Activated T-cell treated with anti-CD3 and anti-CD28 coated beads, Interleukin-2, amount 50 U/mL, for 4 hours (primary cell): ENCODE results near the gene HIC2. TPM values are rescaled to one million over a fixed set of nuclear protein-coding genes. Genes with fewer than 3 reads are reported as not detected.
"Not testable (repeated sequence)": the region's sequence is repeated elsewhere in the genome, so short reads cannot be mapped to it uniquely, and the experiment has no call there.

Experiments
- ATAC-seq, 2 donors: fragments of 200-7000 bp; cut with Tn5 transposase; one replicate each; pipeline ENCODE4 v1.10.0; 2021
- DNase-seq: peaks from one replicate; pipeline ENCODE4 v3.0.0-alpha.2; 2020
- H3K27me3 Mint-ChIP-seq: one replicate; pipeline ENCODE4 v1.8.0; 2021; ENCODE audit warnings: low read depth, mixed read lengths
- H3K36me3 Mint-ChIP-seq: one replicate; pipeline ENCODE4 v1.8.0; 2022; ENCODE audit warnings: mixed read lengths; ENCODE audit not compliant: insufficient read depth
- H3K4me1 Mint-ChIP-seq: one replicate; pipeline ENCODE4 v1.8.0; 2021; ENCODE audit warnings: low read depth, mixed read lengths
- H3K4me3 Mint-ChIP-seq: one replicate; pipeline ENCODE4 v1.8.0; 2021; ENCODE audit warnings: mild to moderate bottlenecking, moderate library complexity, mixed read lengths
- H3K9me3 Mint-ChIP-seq: one replicate; pipeline ENCODE4 v1.8.0; 2021; ENCODE audit warnings: mixed read lengths
- total RNA-seq, 3 donors: library from RNA; stranded (reverse); gene quantifications; one replicate each; pipeline ENCODE4 v1.2.1, GENCODE V29; 2021

HIC2 gene
- total RNA-seq, 3 donors from 2014 or later, result 8.1 to 8.8 (median 8.2) TPM

DNA sequence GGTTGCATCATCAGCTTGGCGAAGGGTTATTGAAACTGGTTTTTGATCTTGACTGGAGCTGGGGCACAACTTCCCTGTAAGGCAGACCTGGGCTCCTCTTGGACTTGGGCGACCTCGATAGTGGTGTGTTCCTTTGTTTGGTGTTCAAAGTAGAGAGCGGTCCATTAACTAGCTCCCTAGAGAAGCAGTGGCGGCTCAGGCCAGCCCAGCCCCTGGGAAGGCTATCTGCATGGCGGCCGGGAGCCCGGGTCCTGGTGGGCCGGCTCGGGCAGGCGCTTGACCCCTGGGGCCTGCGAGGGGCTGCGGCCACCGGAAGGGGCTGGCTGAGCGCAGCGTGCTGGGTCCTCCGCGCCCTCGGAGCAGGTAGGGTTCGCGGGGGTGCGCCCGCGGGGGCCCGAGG, 796 bp upstream of the HIC2 start:
- H3K36me3 Mint-ChIP-seq, H3K27me3 Mint-ChIP-seq, H3K4me3 Mint-ChIP-seq, H3K9me3 Mint-ChIP-seq, H3K4me1 Mint-ChIP-seq, DNase-seq, ATAC-seq: not testable (repeated sequence)

DNA sequence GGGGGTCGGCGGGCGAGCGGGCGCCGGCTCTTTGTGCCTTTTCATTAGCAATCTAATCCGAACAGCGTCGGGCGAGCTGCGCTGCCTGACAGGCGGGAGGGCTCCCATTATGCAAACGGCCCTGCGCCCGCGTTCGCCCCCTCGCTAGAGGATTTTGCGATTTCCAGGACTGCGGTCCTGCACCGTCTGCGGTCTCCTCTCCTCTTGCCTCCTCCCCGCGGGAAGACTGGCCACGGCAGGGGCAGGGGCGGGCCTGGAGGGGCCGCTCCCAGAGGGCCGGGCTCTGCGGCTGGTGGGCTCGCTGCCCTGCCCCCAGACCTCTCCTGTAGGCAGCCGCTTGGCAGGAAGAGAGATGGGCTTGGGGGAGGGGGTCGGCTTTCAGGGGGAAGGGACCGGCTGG, 682 bp downstream of the HIC2 start:
- H3K4me1 Mint-ChIP-seq, H3K4me3 Mint-ChIP-seq, H3K36me3 Mint-ChIP-seq, H3K9me3 Mint-ChIP-seq, H3K27me3 Mint-ChIP-seq: not testable (repeated sequence)
- ATAC-seq, result peak; percentile 33 to 35
- peak; percentile 4 for DNase-seq

DNA sequence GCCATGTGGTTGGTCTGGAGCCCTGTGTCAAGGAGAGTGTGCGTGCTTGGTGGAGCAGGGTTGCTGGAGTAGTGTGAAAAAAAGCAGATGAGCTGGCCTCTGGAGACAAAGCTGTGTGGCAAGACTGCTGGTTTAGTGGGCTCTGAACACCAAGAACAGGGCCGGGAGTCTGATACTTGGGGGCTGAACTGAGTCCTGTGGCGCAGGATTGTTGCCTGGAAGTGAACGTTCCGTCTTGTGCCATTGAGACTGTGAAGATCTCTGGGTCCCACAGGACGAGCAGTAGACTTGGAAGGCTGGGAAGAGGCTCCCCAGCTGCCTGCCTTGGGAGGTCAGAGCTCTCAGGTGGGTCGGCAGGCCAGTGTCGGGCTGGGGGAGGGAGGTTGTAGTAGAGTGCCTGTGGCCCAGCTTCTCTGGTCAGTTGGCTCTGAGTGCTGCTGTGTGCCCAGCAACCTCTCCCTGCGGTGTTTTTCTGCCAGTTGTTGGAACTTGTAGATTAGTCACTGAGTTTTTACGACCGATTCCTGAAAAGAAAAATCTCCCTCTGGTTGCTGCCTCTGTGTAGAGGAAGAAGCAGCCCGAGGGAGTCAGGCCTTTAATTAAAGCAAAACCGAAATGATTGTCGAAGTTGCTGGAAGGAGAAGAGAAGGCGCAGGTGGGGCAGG, 1.9 kb downstream of the HIC2 start:
- H3K4me1 Mint-ChIP-seq, H3K27me3 Mint-ChIP-seq, H3K4me3 Mint-ChIP-seq, ATAC-seq, H3K9me3 Mint-ChIP-seq, H3K36me3 Mint-ChIP-seq, DNase-seq: not testable (repeated sequence)

DNA sequence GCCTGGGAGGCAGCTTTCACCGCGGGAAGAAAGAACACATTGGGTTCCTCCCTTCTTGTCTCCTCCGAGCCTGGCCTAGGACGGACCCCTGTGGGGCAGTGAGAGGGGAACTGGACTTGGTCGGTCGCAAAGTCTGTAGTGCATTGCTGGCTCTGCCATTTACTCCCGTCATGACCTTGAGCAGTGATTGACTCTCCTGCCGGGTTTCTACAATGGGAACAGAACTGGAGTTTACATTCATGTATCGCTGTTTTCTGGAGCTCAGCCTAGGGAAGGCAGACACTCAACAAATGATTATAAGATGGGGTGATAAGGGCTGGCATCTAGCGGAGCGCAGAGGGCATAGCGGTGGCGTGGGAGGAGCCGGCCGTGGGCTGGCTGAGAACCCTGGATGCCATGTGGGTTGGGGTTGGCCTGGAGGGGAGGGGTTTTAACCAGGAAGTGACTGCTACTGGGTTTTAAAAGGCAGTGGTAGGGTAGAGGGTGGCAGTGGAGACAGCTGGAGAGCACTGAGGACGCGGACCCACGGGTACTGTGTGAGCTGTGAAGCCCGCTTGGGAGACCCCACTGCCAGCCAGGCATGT, 3.1 kb downstream of the HIC2 start:
- ATAC-seq, result peak; percentile 42 to 51
- not testable (repeated sequence) for H3K4me3 Mint-ChIP-seq, H3K4me1 Mint-ChIP-seq, H3K27me3 Mint-ChIP-seq, H3K36me3 Mint-ChIP-seq, H3K9me3 Mint-ChIP-seq, DNase-seq

DNA sequence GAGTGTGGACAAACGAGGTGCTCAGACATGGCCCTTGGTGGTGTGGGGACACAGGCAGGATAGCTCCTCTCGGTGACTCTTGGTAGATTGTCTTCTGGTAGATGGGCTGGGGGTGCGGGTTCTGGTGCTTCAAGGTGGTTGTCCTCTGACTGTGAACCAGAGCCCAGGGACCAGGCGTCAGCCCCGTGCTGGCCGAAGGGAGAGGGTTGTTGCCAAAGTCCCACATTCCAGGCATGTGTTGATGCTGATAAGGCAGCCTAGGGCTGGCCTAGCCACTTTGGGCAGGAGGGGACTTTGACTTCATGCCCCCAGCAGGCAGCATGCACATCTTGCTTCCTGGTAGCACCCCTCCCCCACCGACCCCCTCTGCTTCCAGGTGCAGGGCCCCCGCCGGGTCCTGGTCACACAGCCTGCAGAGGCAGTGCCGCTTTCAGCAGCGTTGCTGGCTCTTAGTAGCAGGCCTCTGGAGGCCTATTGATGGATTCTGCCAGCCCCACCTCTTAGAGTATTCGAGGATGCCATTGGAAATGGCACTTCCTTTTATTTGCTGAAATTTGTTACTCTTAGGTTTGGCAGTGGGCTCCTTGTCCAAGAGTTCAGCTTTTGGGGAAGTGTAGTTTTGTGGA, 7.0 kb downstream of the HIC2 start:
- not testable (repeated sequence) for ATAC-seq, DNase-seq

DNA sequence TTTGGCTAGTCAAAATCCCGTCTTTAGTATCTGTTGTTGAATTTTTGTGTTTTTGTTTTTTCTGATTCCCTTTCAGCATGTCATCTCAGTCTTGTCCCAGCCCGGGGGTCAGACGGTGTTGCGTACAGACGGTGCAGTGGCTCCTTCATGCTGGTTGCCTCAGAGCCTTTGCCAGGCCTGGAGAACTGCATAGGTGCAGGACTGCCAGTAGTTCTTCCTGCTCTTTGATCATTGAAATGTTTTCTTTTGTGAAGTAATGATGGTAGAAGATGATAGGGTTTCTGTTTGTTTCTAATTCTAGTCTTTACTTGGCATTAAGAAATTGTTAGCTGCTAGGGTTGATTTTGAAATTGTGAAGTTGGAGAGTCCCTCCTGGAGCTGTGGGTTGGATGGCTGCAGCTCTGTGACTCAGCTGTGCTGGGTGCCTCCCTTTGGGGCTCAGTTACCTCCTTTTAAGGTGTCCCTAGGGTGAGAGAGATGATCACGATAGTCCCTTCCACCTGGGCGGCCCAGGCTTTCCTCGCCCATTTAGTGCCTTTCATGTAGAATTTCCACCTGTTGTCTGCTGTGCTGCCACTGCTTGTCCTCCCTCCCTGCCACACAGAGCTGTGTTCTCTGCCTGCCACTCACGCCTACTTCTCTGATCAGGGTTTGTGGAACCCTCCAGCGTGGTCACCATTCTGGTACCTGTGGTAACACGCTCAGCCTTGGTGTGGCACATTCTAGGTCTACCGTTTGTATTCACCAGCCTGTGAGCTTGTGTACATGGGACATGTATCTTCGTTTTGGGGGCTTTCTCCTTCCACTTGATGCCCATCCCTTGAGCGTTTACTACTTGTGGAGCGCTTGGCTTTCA, 17.4 kb downstream of the HIC2 start:
- not testable (repeated sequence) for H3K4me3 Mint-ChIP-seq, DNase-seq, H3K4me1 Mint-ChIP-seq, H3K9me3 Mint-ChIP-seq, H3K27me3 Mint-ChIP-seq, H3K36me3 Mint-ChIP-seq
- ATAC-seq, result peak; percentile 94 to 98

More for the DNA sequence above, 7.0 kb downstream of the HIC2 start:
- H3K36me3 Mint-ChIP-seq, H3K9me3 Mint-ChIP-seq, H3K27me3 Mint-ChIP-seq, H3K4me1 Mint-ChIP-seq, H3K4me3 Mint-ChIP-seq: not testable (repeated sequence)

DNA sequence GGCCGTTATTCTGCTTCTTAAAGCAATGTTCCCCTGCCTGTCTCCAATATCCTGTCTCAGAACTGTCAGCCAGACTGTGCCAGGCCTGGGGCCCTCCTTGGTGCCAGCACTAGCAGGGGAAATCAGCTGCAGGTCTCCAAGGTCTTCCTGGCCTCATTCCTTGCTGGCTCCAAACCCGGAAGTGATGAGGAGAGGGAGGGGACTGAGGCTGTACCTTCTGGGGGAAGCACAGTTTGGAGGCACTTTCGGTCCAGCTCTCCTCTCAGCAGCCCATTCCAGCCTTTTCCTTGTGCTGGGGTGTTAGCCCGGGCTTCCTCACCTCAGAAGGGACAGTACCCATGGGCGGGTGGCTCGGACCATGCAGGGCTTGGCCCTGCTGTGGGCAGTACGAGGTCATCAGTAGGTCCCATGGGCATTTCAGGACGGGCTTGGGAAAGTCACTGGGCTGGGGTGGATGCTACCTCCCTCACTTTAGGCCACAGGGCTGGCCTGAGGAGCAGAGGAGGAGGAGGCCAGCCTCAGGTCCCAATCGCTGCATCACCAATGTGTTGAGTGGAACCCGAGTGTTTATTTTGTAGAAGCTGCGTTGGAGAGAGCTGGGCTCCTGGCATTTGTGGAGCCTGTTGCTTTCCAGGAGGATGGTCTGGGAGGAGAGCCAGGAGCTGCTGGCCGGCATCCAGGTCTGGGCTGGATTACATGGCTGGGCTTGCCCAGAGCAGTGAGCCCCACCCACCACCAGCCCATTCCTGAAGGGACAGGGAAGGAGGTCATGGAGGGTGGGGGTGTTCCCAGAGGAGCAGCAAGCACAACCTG, 19.0 kb downstream of the HIC2 start:
- not testable (repeated sequence) for H3K36me3 Mint-ChIP-seq, H3K4me1 Mint-ChIP-seq, H3K9me3 Mint-ChIP-seq, H3K27me3 Mint-ChIP-seq, DNase-seq, H3K4me3 Mint-ChIP-seq, ATAC-seq

DNA sequence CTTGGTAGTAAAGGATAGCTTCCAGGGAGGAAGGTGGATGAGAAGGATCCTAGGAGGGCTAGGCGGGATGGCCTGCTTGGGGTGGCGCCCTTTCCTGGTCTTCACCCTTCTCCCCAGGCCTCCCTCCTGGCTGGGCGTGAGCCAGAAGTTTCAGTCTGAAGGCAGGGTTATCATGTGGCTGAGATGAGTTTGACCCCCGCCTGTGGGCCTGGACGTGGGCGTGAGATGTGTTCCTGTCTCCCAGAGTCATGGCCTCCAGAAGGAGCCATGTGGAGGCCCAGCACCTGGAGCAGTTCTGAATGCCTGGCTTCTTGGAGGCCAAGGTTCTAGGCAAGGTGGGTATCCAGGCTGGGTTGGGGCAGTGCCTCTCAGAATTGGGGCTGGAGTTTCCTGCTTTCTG, 20.8 kb downstream of the HIC2 start:
- not testable (repeated sequence) for H3K9me3 Mint-ChIP-seq, ATAC-seq, H3K4me1 Mint-ChIP-seq, H3K36me3 Mint-ChIP-seq, DNase-seq, H3K27me3 Mint-ChIP-seq, H3K4me3 Mint-ChIP-seq

DNA sequence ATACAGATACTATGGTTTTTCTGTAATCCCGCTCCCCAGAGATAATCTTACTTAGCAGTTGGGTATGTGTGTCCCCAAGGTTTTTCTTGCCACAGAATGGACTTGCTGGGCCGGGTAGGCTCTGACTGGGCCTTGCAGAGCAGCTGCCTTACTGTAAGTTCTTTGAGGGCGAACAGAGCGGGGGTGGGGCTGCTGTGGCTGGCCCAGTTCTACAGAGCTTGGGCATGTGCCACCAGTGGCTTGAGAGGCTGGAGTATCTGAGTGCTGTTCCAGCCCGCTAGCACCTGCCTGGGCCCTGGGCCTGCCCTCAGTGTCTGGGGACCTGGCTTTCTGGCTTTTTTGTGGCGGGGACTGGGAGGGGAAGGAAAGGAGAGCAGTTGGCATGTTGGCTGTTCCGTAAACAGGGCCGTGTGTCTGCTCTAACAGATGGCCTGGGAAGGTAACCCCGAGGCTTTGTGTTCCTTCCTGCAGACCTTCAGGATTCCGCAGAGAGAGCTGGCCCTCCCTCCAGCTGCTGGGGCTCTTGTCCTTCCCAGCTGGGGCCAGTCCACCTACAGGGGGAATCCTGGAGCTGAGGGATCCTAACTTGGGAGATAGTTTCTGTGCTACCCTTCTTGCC, 23.0 kb downstream of the HIC2 start:
- H3K9me3 Mint-ChIP-seq, DNase-seq, H3K27me3 Mint-ChIP-seq, ATAC-seq, H3K36me3 Mint-ChIP-seq, H3K4me1 Mint-ChIP-seq, H3K4me3 Mint-ChIP-seq: not testable (repeated sequence)

DNA sequence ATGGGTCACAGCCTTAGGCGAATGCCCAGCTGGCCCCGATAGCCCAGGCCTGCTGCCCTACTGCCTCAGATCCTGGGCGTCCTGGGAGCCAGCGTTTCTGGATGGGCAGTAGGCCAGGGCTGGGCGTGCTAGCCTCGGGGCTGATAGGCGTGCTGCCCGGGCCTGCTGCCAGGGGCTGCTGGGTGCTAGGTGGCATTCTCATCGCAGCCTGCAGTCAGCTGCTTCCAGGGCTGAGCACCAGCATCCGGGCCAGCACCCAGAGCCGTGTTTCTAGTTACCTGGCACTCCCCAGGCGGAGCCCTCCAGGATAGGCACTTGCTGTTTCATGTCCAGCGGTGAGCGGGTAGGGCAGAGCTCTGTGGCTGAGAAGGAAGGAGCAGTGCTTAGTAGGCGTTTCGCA, 23.5 kb downstream of the HIC2 start:
- not testable (repeated sequence) for DNase-seq, ATAC-seq, H3K9me3 Mint-ChIP-seq, H3K36me3 Mint-ChIP-seq, H3K27me3 Mint-ChIP-seq, H3K4me3 Mint-ChIP-seq, H3K4me1 Mint-ChIP-seq

DNA sequence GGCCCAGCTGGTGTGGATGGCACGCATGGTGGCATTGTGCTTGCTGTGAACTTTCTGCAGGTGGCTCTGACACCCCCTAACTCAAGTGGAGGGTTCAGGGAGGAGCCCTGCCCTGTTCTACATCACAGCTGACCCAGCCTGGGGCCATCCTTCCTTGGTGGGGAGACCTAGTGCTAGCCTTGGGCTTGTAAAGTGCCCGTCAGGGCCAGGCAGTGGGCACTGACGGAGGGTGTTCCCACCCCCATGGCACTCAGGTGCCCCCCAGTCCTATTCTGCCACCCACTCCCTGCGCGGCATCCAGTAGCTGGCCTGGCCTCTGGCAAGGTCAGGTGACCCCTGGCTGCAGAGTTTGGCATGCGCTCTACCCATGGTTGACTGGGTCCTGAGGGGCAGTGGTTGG, 24.0 kb downstream of the HIC2 start:
- not testable (repeated sequence) for ATAC-seq, DNase-seq, H3K9me3 Mint-ChIP-seq, H3K4me3 Mint-ChIP-seq, H3K27me3 Mint-ChIP-seq, H3K4me1 Mint-ChIP-seq, H3K36me3 Mint-ChIP-seq

DNA sequence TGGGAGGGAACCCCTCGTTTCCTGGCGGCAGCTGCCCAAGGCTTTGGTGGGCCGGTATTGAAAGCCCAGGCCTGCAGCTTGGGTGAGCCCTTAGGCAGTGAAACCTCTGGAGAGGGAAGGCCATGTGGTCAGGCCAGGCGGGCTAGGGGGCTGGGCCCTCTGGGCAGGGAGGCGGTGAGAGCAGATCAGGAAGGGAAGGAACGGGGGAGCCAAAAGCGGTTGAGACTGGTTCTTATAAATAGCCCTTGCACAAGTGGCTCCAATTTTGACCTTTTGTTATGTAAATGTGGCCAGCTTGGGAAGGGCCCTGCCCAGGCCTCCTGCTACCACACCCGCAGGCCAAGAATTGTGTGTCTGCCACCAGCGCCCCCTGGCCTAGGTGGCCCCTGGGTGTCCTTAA, 25.0 kb downstream of the HIC2 start:
- not testable (repeated sequence) for H3K36me3 Mint-ChIP-seq, H3K27me3 Mint-ChIP-seq, DNase-seq, H3K9me3 Mint-ChIP-seq, H3K4me3 Mint-ChIP-seq, H3K4me1 Mint-ChIP-seq, ATAC-seq

DNA sequence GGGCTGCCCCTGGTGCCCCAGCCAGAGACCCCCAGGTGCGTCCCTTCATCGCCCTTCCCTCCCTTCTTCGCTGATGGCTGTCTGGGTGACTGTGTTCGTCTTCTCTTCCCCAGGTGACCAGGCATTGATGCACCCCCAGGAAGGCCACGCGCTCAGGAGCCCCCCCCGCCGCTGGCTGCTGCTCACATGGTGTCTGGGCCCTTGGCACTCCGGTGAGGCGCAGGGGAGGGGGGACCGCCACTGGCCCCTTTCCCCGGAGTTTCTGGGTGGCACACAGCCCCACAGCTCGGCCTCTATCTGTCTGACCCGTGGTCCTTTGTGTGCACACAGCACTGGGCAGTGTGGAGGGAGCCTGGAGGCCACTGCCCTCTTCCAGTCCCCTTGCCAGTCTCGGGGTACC, 25.5 kb downstream of the HIC2 start:
- H3K36me3 Mint-ChIP-seq, H3K4me3 Mint-ChIP-seq, ATAC-seq, H3K27me3 Mint-ChIP-seq, DNase-seq, H3K9me3 Mint-ChIP-seq, H3K4me1 Mint-ChIP-seq: not testable (repeated sequence)
